GM18868 (cell line): ENCODE measurements around the gene SNCA.

Experiments
- ATAC-seq: cut with Tn5 transposase; IDR thresholded peaks from one replicate; pipeline ENCODE4 v1.9.1; 2021; ENCODE audit warnings: mild to moderate bottlenecking, moderate library complexity; ENCODE audit not compliant: unreplicated experiment

SNCA gene

GRCh38 chr4:89757154-89757719, 79.7 kb downstream of the SNCA start:
- no peak for ATAC-seq

- no peak for ATAC-seq
Observed at GRCh38 chr4:89755220-89755619, 81.7 kb downstream of the SNCA start.

GRCh38 chr4:89754531-89754930, 82.4 kb downstream of the SNCA start:
- no peak for ATAC-seq

GRCh38 chr4:89753601-89754066, 83.3 kb downstream of the SNCA start:
- no peak for ATAC-seq

- no peak for ATAC-seq
Observed at GRCh38 chr4:89752932-89753598, 83.9 kb downstream of the SNCA start.

GRCh38 chr4:89751416-89751815, 85.5 kb downstream of the SNCA start:
- ATAC-seq, result no peak

- no peak for ATAC-seq
Observed at GRCh38 chr4:89746377-89746776, 90.6 kb downstream of the SNCA start.

GRCh38 chr4:89745708-89746107, 91.3 kb downstream of the SNCA start:
- ATAC-seq, result no peak

GRCh38 chr4:89744914-89745313, 92.0 kb downstream of the SNCA start:
- no peak for ATAC-seq

- no peak for ATAC-seq
Observed at GRCh38 chr4:89741768-89742167, 95.2 kb downstream of the SNCA start.

GRCh38 chr4:89739311-89739988, 97.5 kb downstream of the SNCA start:
- ATAC-seq, result no peak

GRCh38 chr4:89737888-89738287, 99.1 kb downstream of the SNCA start:
- ATAC-seq, result no peak

- no peak for ATAC-seq
Observed at GRCh38 chr4:89733946-89734345, 103.0 kb downstream of the SNCA start.

- ATAC-seq, result no peak
Observed at GRCh38 chr4:89727238-89727637, 109.7 kb downstream of the SNCA start.

GRCh38 chr4:89725268-89725667, 111.7 kb downstream of the SNCA start:
- ATAC-seq, result no peak

- ATAC-seq, result no peak
Observed at GRCh38 chr4:89724716-89725115, 112.2 kb downstream of the SNCA start.

GRCh38 chr4:89723096-89723495, 113.9 kb downstream of the SNCA start:
- ATAC-seq, result no peak

GRCh38 chr4:89722517-89722916, 114.4 kb downstream of the SNCA start:
- ATAC-seq, result no peak

GRCh38 chr4:89720981-89721380, 116.0 kb downstream of the SNCA start:
- ATAC-seq, result no peak

GRCh38 chr4:89719536-89720090, 117.3 kb downstream of the SNCA start:
- no peak for ATAC-seq

- ATAC-seq, result no peak
Observed at GRCh38 chr4:89716893-89717292, 120.1 kb downstream of the SNCA start.

GRCh38 chr4:89715631-89716030, 121.3 kb downstream of the SNCA start:
- ATAC-seq, result no peak
